Measurements from ENCODE around the gene GRID2.
A peak's percentile ranks its signal among the peaks of the same experiment; 100 is the strongest.

Gene GRID2

GRCh38 chr4:93217431-93217830, 913.7 kb downstream of the GRID2 start:
- DNase-seq, result no peak

- no peak for DNase-seq
Observed at GRCh38 chr4:93221771-93222170, 918.0 kb downstream of the GRID2 start.

- no peak for DNase-seq
Observed at GRCh38 chr4:93228021-93228420, 924.3 kb downstream of the GRID2 start.

GRCh38 chr4:93232883-93233282, 929.1 kb downstream of the GRID2 start:
- DNase-seq, result no peak

- DNase-seq, result peak; percentile 67
Observed at GRCh38 chr4:93237521-93237920, 933.8 kb downstream of the GRID2 start.

- DNase-seq, result peak; percentile 61
Observed at GRCh38 chr4:93243262-93243661, 939.5 kb downstream of the GRID2 start.

GRCh38 chr4:93261207-93261606, 957.4 kb downstream of the GRID2 start:
- DNase-seq, result peak; percentile 79

- DNase-seq, result peak; percentile 76
Observed at GRCh38 chr4:93263166-93263565, 959.4 kb downstream of the GRID2 start.

GRCh38 chr4:93267747-93268146, 964.0 kb downstream of the GRID2 start:
- no peak for DNase-seq

- DNase-seq, result no peak
Observed at GRCh38 chr4:93285346-93285745, 981.6 kb downstream of the GRID2 start.

- DNase-seq, result peak; percentile 23
Observed at GRCh38 chr4:93289241-93289640, 985.5 kb downstream of the GRID2 start.

- no peak for DNase-seq
Observed at GRCh38 chr4:93289831-93290230, 986.1 kb downstream of the GRID2 start.

- DNase-seq, result no peak
Observed at GRCh38 chr4:93299118-93299517, 995.4 kb downstream of the GRID2 start.

- DNase-seq, result peak; percentile 68
Observed at GRCh38 chr4:93300780-93301555, 997.2 kb downstream of the GRID2 start.

GRCh38 chr4:93302310-93302709, 998.5 kb downstream of the GRID2 start:
- no peak for DNase-seq

- DNase-seq, result peak; percentile 13
Observed at GRCh38 chr4:93303440-93303839, 999.7 kb downstream of the GRID2 start.

- DNase-seq, result peak; percentile 10
Observed at GRCh38 chr4:93312299-93312698, 1008.5 kb downstream of the GRID2 start.

- DNase-seq, result peak; percentile 75
Observed at GRCh38 chr4:93313197-93313596, 1009.4 kb downstream of the GRID2 start.

- peak; percentile 93 for DNase-seq
Observed at GRCh38 chr4:93317057-93317456, 1013.3 kb downstream of the GRID2 start.

GRCh38 chr4:93317561-93317960, 1013.8 kb downstream of the GRID2 start:
- peak; percentile 76 for DNase-seq

- peak; percentile 40 for DNase-seq
Observed at GRCh38 chr4:93319041-93319440, 1015.3 kb downstream of the GRID2 start.

- no peak for DNase-seq
Observed at GRCh38 chr4:93320356-93320755, 1016.6 kb downstream of the GRID2 start.

- DNase-seq, result no peak
Observed at GRCh38 chr4:93327346-93327745, 1023.6 kb downstream of the GRID2 start.

GRCh38 chr4:93334003-93334402, 1030.2 kb downstream of the GRID2 start:
- DNase-seq, result peak; percentile 90

GRCh38 chr4:93337196-93337595, 1033.4 kb downstream of the GRID2 start:
- DNase-seq, result no peak

All from NCI-H69 (cell line).